GM12892 (cell line): Measurements from ENCODE around the gene SLC2A9.

ENCODE experiments used
- POLR2A ChIP-seq: IDR thresholded peaks from 2 replicates; pipeline ENCODE4 v1.6.1; 2011; ENCODE audit warnings: low read depth, low read length, control low read depth
- POLR2AphosphoS5 ChIP-seq: IDR thresholded peaks from 2 replicates; pipeline ENCODE4 v1.6.1; 2011; ENCODE audit warnings: low read depth, low read length, control low read depth
- TAF1 ChIP-seq: IDR thresholded peaks from 2 replicates; pipeline ENCODE4 v1.6.1; 2011; ENCODE audit warnings: low read depth, mild to moderate bottlenecking, control low read depth, low read length, borderline replicate concordance

DNA sequence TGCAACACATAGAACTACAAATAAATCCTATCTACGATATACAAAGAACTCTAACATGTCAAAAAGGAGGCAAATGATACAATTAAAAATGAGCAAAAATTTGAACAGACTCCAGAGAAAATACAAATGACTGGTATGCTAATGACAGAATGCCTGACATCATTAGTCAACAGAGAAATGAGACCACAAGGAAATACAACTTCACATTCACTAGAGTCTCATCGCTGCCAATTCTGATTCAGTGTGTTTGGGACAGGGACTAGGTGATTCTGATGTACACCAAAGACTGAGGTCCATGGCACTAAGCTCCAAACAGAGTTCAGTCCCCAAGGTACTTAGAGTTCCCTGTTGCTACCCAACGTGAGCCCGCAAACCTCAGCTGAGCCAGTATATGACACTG lies 23.4 kb downstream of the SLC2A9 start:
- TF ChIP-seq POLR2AphosphoS5, result no peak
- TF ChIP-seq TAF1, result no peak
- no peak for TF ChIP-seq POLR2A
